Measurements from ENCODE around the gene HAPLN3. TPM values are rescaled to one million over a fixed set of nuclear protein-coding genes. Genes with fewer than 3 reads are reported as not detected.

Gene HAPLN3
- total RNA-seq, 1 experiment from 2014 or later: 2.4 TPM

DNA sequence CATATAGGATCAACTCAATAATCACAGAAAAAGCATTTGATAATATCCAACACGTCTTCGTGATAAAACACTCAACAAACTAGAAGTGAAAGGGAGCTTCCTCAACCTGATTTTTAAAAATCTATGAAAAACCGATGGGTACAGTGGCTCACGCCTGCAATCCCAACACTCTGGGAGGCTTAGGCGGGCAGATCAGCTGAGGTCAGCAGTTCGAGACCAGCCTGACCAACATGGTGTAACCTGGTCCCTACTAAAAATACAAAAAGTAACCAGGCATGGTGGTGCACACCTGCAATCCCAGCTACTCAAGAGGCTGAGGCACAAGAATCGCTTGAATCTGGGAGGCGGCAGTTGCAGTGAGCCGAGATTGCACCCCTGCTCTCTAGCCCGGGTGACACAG is 20.0 kb upstream of the HAPLN3 start:
- Histone ChIP-seq H3K79me2 (ENCODE audit: low read depth) (no peaks in the 10 kb centered on the region), H3K27me3 (ENCODE audit: insufficient read depth, low read depth) (no peaks in the 10 kb centered on the region), H3K9me3 (ENCODE audit: insufficient read depth, low read depth) (no peaks in the 10 kb centered on the region), H3F3A (ENCODE audit: insufficient read depth, low read depth) (peaks cover 17% of the 10 kb centered on the region), H3K9me2 (ENCODE audit: insufficient read depth) (no peaks in the 10 kb centered on the region), H4K20me1 (ENCODE audit: insufficient read depth) (no peaks in the 10 kb centered on the region), H3K4me3 (no peak overlapping the region), H3K27ac (no peak overlapping the region), H3K4me1 (replicated peaks; ENCODE audit: insufficient read depth) (peaks cover 31% of the 10 kb centered on the region), H3K36me3 (ENCODE audit: low read depth) (no peaks in the 10 kb centered on the region), H3K4me2 (no peak overlapping the region), H2AFZ (no peak overlapping the region)
- ChIA-PET POLR2A (ENCODE audit: unreplicated experiment) (no interaction called here), CTCF (interaction anchor here (0.7 kb wide), 1 partner anchor 108 kb away, joined by 8 read pairs; no protein-coding TSS in a partner anchor)
- no peak for DNase-seq
- intact Hi-C loops (cut with micrococcal nuclease; ENCODE audit: unreplicated experiment): no loop called here
- BruUV-seq (replicated peaks): no TSS peak
- TF ChIP-seq, protein P1, sequence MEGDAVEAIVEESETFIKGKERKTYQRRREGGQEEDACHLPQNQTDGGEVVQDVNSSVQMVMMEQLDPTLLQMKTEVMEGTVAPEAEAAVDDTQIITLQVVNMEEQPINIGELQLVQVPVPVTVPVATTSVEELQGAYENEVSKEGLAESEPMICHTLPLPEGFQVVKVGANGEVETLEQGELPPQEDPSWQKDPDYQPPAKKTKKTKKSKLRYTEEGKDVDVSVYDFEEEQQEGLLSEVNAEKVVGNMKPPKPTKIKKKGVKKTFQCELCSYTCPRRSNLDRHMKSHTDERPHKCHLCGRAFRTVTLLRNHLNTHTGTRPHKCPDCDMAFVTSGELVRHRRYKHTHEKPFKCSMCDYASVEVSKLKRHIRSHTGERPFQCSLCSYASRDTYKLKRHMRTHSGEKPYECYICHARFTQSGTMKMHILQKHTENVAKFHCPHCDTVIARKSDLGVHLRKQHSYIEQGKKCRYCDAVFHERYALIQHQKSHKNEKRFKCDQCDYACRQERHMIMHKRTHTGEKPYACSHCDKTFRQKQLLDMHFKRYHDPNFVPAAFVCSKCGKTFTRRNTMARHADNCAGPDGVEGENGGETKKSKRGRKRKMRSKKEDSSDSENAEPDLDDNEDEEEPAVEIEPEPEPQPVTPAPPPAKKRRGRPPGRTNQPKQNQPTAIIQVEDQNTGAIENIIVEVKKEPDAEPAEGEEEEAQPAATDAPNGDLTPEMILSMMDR (conservative IDR thresholded peaks at IDR 0.05): no peak
- TF ChIP-seq EZH2 (IDR thresholded peaks at IDR 0.05; ENCODE audit: low read depth): no peak

DNA sequence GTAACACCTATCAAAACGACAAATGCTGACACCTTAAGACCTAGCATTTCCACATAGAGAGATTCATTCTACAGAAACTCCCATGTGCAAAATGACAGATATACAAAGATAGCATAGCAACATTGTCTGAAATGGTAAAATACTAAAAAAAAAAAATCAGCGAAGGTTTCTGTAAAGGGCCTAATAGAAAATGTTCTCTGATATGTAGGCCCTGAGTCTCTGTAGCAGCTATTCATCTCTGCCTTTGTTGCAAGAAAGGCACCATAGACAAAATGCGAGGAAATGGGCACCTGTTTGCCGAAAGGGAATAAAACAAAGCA is 18.5 kb upstream of the HAPLN3 start:
- Histone ChIP-seq H3F3A (ENCODE audit: insufficient read depth, low read depth) (peaks cover 13% of the 10 kb centered on the region), H3K9me3 (ENCODE audit: insufficient read depth, low read depth) (no peaks in the 10 kb centered on the region), H4K20me1 (ENCODE audit: insufficient read depth) (no peaks in the 10 kb centered on the region), H3K79me2 (ENCODE audit: low read depth) (no peaks in the 10 kb centered on the region), H3K4me3 (peak overlapping the region; percentile 80; the same call in 1 of the 2 replicates), H3K4me2 (peak overlapping the region; percentile 95), H2AFZ (peak overlapping the region; percentile 81), H3K36me3 (ENCODE audit: low read depth) (no peaks in the 10 kb centered on the region), H3K4me1 (replicated peaks; ENCODE audit: insufficient read depth) (peaks cover 26% of the 10 kb centered on the region), H3K27me3 (ENCODE audit: insufficient read depth, low read depth) (no peaks in the 10 kb centered on the region), H3K27ac (no peak overlapping the region), H3K9me2 (ENCODE audit: insufficient read depth) (no peaks in the 10 kb centered on the region)
- TF ChIP-seq, protein P1 (conservative IDR thresholded peaks at IDR 0.05): no peak
- POLR2A ChIA-PET (ENCODE audit: unreplicated experiment): interaction anchor here (0.6 kb wide), 1 partner anchor 217 kb away, joined by 3 read pairs; no protein-coding TSS in a partner anchor
- CTCF ChIA-PET: no interaction called here
- intact Hi-C loops (cut with micrococcal nuclease; ENCODE audit: unreplicated experiment): no loop called here
- peak in 1 of 2 experiments; percentile 36 for DNase-seq
- BruUV-seq (replicated peaks): TSS peak; percentile 94

DNA sequence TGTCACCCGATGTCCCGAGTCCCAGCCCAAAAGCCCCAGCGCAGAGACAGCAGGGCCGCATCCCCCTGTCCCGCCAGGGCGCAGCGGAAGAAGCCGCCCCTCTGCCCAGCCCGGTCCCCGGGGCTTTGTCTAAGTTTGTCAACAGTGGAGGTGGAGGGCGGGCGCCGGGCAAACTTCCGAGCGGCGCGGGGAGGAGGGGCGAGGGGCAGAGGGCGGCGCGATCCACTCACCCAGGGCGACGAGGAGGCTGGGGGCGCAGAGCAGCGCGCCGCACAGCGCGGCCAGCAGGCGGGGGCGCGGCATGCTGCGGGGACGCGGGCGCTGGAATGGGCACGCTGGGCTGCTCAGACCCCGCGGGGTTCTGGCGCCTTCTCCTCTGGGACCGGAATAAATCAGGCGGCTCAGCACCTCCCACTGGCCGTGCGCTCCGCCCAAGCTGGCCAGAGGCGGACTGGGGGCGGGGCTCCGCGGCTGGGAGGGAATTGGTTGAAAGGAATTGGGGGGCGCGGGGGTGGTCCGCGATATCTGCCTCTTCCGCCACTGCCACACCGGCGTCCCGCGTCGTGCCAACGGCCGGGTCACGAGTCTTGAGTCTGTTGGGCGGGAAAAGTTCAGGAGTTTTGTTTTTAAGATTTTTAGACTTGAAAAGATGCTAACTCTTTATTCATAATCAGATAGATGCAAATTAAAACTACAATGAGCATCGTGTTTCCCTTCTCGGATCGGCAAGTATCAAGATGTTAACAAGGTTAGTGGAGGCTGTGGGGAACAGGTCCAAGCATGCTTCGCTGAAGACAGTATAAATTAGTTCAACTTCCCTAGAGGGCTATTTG is 17.9 kb upstream of the HAPLN3 start, which contains the start of gene MFGE8:
Gene MFGE8 (minus strand): TSS at position 363 of the 833 bp plus-strand sequence. CDS start 60 bp downstream, at position 303.
- H3K9me2 ChIP-seq (ENCODE audit: insufficient read depth): no peaks in the 10 kb centered on the region
- peak in 1 of 2 experiments; percentile 66 for DNase-seq
- peaks cover 22% of the 10 kb centered on the region for H3K4me1 ChIP-seq (replicated peaks; ENCODE audit: insufficient read depth)
- H2AFZ ChIP-seq: peak within 1 kb of the TSS; percentile 81
- H3K4me2 ChIP-seq: peak within 1 kb of the TSS; percentile 95
- H3K36me3 ChIP-seq (ENCODE audit: low read depth): no peaks in the 10 kb centered on the region
- H3K27ac ChIP-seq: no peak within 1 kb of the TSS
- no peaks in the 10 kb centered on the region for H4K20me1 ChIP-seq (ENCODE audit: insufficient read depth)
- peaks cover 8% of the 10 kb centered on the region for H3F3A ChIP-seq (ENCODE audit: insufficient read depth, low read depth)
- no peaks in the 10 kb centered on the region for H3K9me3 ChIP-seq (ENCODE audit: insufficient read depth, low read depth)
- ChIA-PET CTCF (no interaction called here), POLR2A (ENCODE audit: unreplicated experiment) (interaction anchor here (0.6 kb wide), 1 partner anchor 217 kb away, joined by 3 read pairs; no protein-coding TSS in a partner anchor)
- no peaks in the 10 kb centered on the region for H3K27me3 ChIP-seq (ENCODE audit: insufficient read depth, low read depth)
- no TSS peak for BruUV-seq (replicated peaks)
- TF ChIP-seq, protein P1 (conservative IDR thresholded peaks at IDR 0.05): no peak
- TF ChIP-seq EZH2 (IDR thresholded peaks at IDR 0.05; ENCODE audit: low read depth): no peak
- no peaks in the 10 kb centered on the region for H3K79me2 ChIP-seq (ENCODE audit: low read depth)
- intact Hi-C loops (cut with micrococcal nuclease; ENCODE audit: unreplicated experiment): no loop called here
- H3K4me3 ChIP-seq: peak within 1 kb of the TSS; percentile 80
